Measurements from ENCODE around the gene UBR1. TPM values are rescaled to one million over a fixed set of nuclear protein-coding genes. Genes with fewer than 3 reads are reported as not detected.
A peak's percentile ranks its signal among the peaks of the same experiment; 100 is the strongest.
"Not testable (repeated sequence)": the region's sequence is repeated elsewhere in the genome, so short reads cannot be mapped to it uniquely, and the experiment has no call there.

UBR1 gene
- polyA plus RNA-seq, 1 donor, result 27.0 TPM

GRCh38 chr15:42964476-42964875 lies 141.4 kb downstream of the UBR1 start:
- no peak for DNase-seq

- no peak for DNase-seq
Measured at GRCh38 chr15:42955518-42955917, 150.3 kb downstream of the UBR1 start.

- DNase-seq, result no peak
Measured at GRCh38 chr15:42954291-42954690, 151.5 kb downstream of the UBR1 start.

- DNase-seq, result not testable (repeated sequence)
Measured at GRCh38 chr15:42948898-42949297, 156.9 kb downstream of the UBR1 start.

DNA sequence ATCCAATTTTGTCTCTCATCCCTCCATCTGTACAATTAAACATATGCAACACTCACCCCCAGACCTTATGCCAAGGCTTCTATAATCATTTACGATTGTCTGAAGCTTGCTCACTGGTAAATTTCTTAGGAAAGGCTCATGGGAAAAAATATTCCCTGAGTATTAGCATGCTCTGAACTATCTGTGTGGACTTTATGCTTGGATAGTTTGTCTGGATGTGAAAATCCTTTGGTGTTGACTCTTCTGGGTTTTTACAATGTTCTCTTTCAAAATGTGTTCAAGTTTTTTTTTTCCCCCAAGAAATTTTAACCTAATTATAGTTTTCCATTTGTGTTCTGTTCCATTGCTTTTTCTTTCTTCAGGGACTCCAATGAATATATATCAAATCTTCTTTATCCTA lies 165.3 kb downstream of the UBR1 start:
- DNase-seq, result no peak

GRCh38 chr15:42939841-42940240 lies 166.0 kb downstream of the UBR1 start:
- DNase-seq, result no peak

DNA sequence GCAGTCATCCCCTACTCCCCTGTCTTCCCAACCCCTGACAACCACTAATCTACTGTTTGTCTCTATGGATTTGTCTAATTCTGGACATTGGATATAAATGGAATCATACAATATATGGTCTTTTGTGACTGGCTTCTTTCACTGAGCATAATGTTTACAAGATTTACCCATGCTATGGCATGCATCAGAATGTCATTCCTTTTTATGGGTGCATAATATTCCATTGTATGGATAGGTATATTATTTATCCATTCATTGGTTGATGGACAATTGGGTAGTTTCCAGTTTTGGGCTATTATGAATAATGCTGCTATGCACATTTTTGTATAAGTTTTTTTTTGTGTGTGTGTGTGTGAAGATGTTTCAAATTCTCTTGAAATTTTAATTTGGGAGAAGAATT lies 168.7 kb downstream of the UBR1 start:
- DNase-seq, result no peak

DNA sequence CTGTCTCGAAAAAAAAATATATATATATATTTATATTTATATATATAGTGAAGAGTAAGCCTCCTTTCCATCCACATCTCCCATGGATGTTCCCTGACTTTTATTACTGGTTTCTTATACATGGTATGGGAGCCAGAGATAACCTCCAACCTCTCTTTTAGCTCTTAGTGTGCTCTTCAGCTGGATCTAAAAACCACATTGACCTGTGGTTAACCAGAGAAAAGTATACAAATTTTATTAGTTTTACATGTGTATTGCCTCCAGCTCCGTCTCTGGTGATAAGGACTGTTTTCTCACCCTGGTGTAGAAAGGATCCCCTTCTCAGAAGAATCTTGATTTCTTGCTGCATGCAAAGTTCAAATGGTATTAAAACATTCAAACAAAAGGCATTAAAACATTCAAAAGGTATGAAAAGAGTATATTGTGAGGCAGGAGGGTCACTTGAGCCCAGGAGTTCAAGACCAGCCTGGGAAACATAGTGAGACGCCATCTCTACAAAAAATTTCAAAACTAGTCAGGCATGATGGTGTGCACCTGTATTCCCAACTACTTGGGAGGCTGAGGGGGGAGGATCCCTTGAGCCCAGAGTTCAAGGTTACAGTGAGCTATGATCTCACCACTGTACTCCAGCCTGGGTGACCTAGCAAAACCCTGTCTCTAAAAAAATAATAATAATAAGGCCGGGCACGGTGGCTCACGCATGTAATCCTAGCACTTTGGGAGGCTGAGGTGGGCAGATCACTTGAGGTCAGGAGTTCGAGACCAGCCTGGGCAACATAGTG lies 171.8 kb downstream of the UBR1 start:
- DNase-seq, result no peak

GRCh38 chr15:42932833-42933515 lies 172.9 kb downstream of the UBR1 start:
- no peak for DNase-seq

- no peak for DNase-seq
Measured at GRCh38 chr15:42931702-42932486, 173.9 kb downstream of the UBR1 start.

GRCh38 chr15:42929306-42929848 lies 176.5 kb downstream of the UBR1 start:
- DNase-seq, result no peak

GRCh38 chr15:42921342-42921731 lies 184.5 kb downstream of the UBR1 start:
- no peak for DNase-seq

GRCh38 chr15:42920519-42921341 lies 185.1 kb downstream of the UBR1 start, which contains the start of gene TTBK2:
TTBK2 (minus strand) TSS chr15:42920778; CDS start chr15:42878617, 42,161 bp downstream.
- peak; percentile 99 for DNase-seq

DNA sequence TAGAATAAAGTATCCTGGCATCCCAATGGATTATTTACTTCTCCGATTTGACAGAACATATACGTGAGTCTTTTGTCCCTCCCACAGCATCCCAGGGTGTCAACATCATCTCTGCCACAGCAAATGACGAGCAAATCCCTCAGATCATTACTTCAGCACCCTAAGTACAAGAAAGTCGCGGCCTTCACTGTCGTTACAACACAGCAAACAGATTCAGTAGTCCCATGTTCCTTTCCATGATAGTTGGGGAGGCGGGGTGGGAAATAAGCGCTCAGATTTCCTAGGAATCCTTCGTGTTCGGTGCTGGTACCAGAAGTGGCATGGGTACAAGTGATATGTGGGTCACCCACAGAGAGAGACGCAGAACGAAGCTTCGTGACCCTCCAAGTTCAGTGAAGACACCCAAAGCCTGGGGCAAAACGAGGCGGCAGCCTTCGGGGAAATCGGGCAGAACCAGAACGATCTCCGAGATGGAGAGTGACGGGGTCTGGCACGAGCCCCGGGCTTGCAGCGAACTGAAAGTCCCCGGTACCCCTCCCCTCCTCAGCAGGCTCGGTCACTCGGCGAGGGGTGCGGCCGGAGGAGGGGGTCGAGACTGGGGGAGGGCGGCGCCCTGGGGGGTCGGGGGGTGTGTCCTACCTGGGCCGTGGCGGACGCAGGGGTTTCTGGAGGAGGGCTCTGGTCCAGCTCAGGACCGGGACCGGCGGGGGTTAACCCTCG lies 185.9 kb downstream of the UBR1 start:
- peak; percentile 66 for DNase-seq

- no peak for DNase-seq
Measured at GRCh38 chr15:42919308-42919707, 186.5 kb downstream of the UBR1 start.

DNA sequence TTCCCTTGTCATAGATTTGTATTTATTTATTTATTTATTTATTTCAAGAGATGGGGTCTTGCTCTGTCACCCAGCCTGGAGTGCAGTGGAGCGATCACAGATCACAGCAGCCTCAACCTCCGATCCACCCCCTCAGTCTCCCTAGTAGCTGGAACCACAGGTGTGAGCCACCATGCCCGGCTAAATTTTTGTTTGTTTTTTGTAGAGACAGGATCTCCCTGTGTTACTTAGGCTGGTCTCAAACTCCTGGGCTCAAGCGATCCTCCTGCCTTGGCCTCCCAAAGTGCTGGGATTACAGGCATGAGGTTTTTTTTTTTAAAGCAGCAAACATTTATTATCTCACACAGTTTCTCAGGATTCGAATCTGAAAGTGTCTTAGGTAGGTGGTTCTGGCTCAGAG lies 187.8 kb downstream of the UBR1 start:
- no peak for DNase-seq

GRCh38 chr15:42915654-42916315 lies 190.1 kb downstream of the UBR1 start:
- DNase-seq, result no peak

- no peak for DNase-seq
Measured at GRCh38 chr15:42914728-42915497, 190.9 kb downstream of the UBR1 start.

DNA sequence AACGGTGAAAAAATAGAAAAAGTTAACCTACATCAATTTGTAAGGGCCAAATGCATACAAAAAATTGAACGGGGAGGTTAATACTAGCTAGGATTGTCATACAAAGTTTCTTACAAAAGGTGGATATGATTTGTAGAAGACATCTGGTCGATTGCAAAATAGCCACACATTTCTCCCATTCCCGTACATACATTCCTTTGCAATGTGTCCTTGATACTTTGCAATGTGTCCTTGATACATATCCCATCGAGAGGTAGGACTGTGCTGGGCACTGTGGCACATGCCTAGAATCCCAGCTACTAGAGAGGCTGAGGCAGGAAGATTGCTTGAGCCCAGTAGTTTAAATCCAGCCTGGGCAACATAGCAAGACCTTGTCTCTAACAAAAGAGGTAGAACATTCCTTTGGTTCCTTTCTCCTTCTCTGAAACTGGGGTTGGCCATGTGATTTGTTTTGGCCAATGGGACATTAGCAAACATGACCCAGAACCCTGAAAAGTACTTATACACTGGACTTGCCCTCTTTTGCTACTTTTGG lies 194.7 kb downstream of the UBR1 start:
- DNase-seq, result no peak

DNA sequence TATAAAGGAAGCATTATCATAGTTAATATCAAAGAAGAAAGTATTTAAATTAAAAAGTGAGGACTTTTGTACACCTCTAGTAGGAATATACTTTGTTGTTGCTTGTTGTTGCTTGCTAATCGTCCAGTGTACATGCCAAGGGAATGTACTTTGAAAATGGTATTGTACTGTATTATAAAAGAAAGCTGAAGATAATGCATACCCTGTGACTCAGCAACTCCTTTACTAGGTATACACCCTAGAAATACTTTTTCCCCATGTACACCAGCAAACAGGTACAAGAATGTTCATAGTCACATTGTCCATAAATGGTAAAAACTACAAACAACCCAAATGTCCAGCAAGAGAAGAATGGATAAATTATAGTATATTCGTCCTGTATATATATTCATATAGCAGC lies 197.3 kb downstream of the UBR1 start:
- DNase-seq, result no peak
